Fibroblast of pulmonary artery (primary cell): Measurements from ENCODE around the gene EPB41L4B.

Experiments used
- DNase-seq: peaks from one replicate; pipeline ENCODE4 v3.0.0-alpha.2; 2010; ENCODE audit warnings: low read depth
- H3K4me3 ChIP-seq: replicated peaks from 2 replicates; pipeline ENCODE4 v1.5.1; 2011; ENCODE audit warnings: low read depth, mild to moderate bottlenecking, control low read depth, low read length, moderate library complexity
- TF ChIP-seq, protein P1 (sequence below): IDR thresholded peaks from 2 replicates; pipeline ENCODE4 v1.5.1; 2011; ENCODE audit warnings: mild to moderate bottlenecking, control low read depth, low read length, inconsistent platforms; ENCODE audit errors: missing control alignments

EPB41L4B gene

DNA sequence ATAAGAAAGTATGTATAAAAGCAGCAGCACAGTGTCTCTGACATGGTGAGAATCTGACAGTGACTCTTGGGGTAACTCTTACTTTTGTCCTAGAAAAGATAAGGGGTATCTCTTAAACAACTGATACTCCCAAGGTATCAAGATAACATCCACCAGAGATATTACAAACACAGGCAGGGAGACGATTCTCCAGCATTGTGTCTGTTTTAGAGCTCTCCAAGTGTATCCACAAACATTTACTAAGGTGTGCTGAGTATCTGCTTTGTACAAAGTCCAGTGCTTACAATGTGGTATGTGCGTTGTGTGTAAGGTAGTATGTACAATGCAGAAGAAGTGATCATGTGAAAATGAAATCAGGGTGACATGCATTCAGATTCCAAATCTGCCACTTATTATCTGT lies 196.7 kb downstream of the EPB41L4B start:
- no peak overlapping the region for H3K4me3 ChIP-seq
- TF ChIP-seq, protein P1, sequence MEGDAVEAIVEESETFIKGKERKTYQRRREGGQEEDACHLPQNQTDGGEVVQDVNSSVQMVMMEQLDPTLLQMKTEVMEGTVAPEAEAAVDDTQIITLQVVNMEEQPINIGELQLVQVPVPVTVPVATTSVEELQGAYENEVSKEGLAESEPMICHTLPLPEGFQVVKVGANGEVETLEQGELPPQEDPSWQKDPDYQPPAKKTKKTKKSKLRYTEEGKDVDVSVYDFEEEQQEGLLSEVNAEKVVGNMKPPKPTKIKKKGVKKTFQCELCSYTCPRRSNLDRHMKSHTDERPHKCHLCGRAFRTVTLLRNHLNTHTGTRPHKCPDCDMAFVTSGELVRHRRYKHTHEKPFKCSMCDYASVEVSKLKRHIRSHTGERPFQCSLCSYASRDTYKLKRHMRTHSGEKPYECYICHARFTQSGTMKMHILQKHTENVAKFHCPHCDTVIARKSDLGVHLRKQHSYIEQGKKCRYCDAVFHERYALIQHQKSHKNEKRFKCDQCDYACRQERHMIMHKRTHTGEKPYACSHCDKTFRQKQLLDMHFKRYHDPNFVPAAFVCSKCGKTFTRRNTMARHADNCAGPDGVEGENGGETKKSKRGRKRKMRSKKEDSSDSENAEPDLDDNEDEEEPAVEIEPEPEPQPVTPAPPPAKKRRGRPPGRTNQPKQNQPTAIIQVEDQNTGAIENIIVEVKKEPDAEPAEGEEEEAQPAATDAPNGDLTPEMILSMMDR: no peak
- DNase-seq: no peak

DNA sequence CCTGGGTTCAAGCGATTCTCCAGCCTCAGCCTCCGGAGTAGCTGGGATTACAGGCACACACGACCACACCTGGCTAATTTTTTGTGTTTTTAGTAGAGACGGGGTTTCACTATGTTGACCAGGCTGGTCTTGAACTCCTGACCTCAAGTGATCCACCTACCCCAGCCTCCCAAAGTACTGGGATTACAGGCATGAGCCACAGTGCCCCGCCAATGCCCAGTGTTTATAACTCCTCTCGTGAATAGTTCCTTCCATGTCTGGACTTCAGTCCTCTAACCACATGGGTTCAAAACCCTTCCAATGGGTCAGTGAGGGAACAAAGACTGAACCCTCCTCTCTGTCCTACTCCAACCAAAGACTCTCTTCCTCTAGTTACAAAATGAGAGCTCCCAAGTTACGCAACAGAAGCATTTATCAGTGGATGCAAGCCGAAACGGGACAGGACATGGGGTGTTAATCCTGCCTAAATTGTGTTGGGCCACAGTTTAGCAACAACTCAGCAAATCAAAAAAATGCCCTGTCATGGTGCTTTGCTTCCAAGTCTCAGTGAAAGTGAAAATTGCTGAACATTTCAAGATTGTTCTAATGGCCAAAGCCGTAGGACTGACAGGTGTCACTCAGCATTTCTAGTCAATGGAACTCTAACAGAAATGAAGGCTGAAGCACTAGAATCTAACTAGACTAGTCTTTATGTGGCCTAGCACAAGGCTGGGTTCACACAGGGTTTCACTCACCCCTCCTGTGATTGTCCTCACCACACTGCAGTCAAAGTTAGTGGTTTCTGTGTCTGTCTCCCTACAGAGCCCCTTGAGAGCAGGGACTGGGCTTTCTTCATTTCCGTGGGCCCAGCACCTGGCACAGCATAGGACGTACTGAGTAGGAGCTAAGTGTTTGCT lies 197.9 kb downstream of the EPB41L4B start:
- H3K4me3 ChIP-seq: no peak overlapping the region
- no peak for DNase-seq
- TF ChIP-seq, protein P1: no peak
